ENCODE measurements around the gene UBE2D2.

Gene UBE2D2

DNA sequence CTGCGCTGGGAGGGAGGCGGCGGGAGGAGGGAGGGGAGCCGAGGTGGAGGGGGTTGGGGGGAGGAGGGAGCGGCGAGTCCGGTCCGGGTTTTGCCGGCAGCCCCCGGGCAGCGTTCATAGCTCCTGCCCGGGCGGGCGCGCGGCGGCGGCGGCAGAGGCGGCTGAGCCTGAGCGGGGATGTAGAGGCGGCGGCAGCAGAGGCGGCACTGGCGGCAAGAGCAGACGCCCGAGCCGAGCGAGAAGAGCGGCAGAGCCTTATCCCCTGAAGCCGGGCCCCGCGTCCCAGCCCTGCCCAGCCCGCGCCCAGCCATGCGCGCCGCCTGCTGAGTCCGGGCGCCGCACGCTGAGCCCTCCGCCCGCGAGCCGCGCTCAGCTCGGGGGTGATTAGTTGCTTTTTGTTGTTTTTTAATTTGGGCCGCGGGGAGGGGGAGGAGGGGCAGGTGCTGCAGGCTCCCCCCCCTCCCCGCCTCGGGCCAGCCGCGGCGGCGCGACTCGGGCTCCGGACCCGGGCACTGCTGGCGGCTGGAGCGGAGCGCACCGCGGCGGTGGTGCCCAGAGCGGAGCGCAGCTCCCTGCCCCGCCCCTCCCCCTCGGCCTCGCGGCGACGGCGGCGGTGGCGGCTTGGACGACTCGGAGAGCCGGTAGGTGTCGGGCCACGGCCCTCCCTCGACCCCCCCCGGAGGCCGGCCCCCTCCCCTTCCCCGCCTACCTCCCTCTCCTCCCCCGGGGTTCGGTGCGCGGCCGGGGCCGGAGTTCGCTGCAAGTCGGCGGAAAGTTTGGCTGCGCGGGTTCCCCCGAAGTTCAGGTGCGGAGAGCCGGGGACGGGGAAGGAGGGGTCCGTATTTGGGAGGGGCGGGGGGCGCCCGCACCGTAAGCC is 87.3 kb downstream of the UBE2D2 start, which contains the start of gene CXXC5:
TSS of gene CXXC5 (plus strand) at position 145 of the 877 bp plus-strand sequence. CDS start 32,175 bp downstream, outside the sequence.
- no peak for DNase-seq (ENCODE audit: low spot score)

DNA sequence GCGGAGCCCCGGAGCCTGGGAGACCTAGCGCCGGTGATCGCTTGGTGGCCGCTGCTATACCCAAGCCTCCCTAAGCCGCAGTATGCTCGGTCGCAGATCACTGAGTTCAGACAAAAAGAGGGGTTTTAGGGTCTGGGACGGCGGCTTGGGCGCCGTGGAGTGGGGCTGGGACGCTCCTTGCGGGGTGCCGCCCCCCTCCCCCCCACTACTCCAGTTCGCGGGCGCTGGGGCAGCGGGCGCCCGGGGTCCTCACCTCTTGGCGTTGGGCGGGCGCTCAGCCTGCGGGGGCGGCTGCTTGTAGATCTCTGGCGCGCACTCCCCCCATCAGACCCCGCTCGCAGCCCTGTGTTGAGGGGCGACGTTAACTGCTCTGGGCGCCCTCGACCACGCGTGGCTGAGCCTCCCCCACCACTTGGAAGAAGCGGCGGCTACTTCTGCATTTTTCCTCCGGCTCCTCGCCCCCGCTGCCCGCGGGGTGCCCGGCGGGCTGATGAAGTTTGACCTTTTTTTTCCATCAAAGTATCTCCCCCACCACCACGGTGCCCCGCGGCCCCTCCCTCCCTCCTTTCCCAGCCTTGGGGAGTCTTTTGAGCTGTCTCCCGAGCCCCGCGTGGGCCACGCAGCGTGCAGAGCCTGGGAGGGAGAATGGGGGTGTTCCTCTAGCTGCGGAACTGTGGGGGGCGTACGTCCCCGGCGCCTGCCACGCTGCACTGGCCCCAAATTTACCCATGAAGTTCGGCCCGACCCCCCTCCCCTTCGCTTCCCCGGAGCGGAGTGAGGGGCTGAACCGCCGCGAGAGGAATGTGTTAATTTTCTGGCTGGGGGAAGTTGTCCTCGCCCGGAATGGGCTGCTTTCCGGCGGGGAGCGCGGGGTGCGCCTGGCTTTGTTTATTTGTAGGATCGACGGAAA is 88.2 kb downstream of the UBE2D2 start:
- no peak for DNase-seq (ENCODE audit: low spot score)

DNA sequence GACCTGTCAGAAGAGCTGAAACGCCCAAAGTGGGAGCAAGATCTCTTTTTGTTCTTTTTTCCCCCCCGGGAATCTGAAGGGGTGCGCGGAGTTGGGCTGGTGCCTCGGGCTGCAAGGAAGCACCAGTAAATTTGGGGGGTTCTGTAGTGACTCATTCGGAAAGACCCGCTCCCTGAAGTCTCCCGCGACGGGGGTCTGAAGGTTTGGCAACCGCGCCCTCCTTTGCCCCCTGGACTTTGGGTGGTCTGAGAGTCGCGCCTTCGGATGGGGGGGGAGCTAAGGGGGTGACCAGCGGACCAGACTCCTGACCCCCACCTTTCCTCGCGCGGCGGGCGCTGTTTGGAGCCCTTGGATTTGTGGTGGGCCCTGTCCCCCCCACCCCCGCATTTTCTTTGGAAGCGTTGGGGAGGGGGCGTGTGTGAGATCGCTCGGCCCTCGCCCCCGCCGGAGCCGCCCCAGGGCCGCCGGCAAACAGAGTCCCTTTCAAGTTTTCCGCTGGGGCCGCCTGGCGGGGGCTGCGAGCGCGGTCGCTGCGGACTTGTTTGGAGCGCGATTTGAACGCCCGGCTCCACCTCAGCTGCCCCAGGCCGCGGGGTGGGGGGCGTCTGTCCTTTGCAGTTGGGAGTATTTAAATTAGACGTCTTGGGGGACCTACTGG is 89.0 kb downstream of the UBE2D2 start:
- no peak for DNase-seq (ENCODE audit: low spot score)

- no peak for DNase-seq (ENCODE audit: low spot score)
Measured at GRCh38 chr5:139650689-139651042, 89.5 kb downstream of the UBE2D2 start.

DNA sequence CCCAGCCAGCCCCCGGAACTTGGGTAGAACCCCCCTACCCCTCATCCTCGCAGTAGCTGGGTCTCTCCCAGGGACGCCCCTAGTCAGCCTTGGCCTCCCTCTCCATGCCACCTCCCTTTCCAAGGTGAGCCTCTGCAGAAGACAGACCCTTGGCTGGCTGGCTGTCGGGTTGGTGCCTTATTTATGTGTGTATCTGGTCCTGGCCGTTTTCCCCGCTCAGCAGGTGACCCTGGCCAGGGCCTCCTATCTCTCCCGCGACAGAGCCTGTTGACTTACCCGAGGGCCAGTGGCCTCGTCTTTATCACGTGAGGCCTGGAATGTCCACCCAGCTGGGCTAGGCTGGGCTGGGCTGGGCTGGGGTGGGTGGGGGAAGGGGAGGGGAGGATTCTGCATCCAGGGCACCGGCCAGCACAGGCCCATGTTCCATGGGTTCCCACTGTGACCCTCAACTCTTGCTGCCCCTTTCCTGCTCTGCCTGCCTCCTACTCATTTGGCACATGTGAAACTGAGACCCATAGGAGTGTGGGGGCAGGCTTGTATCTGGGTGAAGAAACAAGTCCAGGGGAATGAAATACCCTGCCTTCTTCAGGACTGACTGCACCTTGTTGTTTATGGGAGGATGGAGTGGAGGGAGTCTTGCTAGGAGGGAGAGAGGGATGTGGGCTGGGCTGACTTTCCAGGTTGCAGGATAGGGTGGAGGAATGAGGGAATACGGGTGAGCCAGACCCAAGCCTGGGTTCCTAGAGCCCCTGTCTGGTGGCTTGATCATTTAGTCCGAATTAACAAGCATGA is 90.1 kb downstream of the UBE2D2 start:
- DNase-seq (ENCODE audit: low spot score) = no peak

GRCh38 chr5:139651853-139652787 is 91.0 kb downstream of the UBE2D2 start:
- no peak for DNase-seq (ENCODE audit: low spot score)

- no peak for DNase-seq (ENCODE audit: low spot score)
Measured at GRCh38 chr5:139652788-139653241, 91.7 kb downstream of the UBE2D2 start.

DNA sequence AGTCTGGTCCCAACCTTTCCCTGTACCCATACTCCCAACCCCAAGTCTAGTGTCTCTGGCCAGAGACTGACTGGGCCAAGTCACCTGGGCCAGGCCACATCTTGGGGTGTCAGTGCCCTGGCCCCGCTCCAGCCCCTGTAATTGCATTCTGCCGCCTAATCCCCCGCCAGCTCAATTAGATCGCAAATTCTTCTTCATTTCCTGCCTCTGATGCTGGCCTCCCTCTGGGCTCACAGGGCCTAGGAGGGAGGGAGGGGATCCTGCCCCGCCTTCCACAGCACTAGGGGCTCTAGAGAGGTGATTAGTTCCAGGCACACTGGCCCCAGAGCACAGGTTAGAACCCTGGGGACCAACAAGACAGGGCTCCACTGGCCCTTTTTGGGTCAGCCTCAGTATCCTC is 92.5 kb downstream of the UBE2D2 start:
- DNase-seq (ENCODE audit: low spot score) = no peak

DNA sequence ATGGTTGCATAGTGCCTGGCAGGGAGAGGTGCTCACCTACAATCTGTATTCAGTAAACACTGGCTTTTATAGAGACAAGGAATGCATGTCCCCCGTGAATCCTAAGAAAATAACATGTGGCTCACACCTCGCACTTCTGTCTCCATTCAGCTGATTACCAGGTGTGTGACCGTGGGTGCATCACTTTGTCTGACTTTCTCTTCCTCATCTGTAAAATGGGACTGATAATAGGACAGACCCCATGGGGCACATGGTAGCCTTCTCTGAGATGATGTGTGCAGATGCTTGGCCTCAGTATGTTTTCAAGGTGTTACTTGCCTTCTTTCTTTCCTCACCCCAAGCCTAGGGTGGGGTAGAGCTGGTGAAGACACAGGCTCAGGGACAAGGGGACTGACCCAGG is 93.3 kb downstream of the UBE2D2 start:
- DNase-seq (ENCODE audit: low spot score) = no peak

GRCh38 chr5:139654871-139655491 is 93.8 kb downstream of the UBE2D2 start:
- DNase-seq (ENCODE audit: low spot score) = no peak

GRCh38 chr5:139655727-139656271 is 94.7 kb downstream of the UBE2D2 start:
- no peak for DNase-seq (ENCODE audit: low spot score)

DNA sequence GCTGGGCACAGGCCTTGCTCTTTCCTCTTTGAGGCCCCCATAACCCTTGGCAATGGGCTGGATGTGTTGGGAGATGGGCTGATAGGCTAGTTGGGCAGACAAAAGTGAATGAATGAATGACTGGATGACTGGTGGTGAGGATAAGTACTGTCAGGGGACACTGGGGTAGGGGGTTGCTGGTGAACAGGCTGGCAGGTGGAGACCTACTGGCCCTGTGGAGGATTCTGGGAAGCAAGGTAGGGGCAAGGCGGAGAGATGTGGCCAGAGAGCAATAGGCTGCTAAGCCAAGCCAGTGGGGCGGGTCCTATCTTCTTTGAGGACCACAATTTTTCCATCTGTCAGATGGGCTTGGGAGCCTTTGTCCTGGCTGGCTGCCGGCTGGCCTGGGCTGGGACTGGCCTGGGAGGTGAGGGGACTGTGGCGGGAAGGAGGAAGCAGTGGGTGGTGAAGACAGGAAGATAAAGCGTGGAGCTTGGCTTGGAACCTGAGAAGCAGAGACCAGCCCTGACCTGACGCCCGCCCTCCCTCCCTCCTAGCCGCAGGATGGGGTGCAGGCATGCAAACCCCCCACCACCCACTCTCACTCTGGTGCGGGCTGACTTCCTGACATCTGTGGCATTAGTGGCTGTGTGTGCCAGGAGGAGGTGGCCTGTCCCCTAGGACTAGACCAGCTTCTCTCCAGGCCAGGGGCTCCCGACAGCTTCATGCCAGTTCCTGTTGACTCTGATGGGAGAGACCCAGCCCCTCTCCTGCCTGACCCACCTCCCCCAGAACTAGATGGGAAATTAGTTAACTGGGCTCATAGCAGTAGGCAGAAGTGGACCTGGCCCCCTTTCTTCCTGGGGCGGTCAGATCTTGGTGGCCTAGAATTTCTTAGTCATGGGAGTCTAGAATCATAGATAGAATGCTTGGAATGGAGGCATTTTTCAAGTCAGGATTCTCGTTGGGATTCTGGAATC is 96.5 kb downstream of the UBE2D2 start:
- DNase-seq (ENCODE audit: low spot score) = no peak

GRCh38 chr5:139658501-139658927 is 97.4 kb downstream of the UBE2D2 start:
- DNase-seq (ENCODE audit: low spot score) = no peak

DNA sequence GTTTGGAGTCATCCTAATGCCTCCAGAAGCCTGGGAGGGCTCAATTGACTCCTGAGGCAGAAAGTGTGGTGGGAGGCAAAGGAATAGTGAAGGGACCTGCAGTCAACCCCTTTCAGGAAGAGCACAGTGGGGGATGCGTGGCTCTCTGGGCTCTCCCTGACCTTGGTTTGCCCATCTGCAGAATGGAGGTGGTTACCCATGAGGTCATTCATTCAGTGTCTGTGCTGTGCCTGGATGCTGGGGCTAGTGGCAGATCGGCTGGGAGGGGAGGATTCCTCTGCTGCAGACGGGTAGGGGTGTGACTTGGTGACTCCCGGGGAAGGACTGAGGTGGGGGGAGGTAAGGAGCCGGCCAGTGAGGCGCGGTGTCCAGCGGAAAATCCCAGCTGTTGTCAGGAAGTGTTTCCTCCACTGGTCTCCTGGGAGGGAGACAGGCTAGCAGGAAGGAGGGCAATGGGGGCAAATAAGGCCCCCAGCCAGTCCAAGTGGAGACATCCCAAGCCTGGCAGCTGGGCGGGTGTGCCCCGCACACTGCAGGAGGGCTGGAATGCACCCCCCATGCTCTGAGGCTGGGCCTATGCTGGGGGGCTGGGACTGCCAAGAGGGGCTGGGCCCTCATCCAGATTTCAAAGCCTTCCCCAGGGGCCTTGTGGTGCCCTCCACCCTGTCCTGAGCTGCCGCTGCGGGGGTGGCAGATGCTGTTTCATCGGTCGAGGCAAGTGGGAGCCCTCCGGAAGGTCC is 98.0 kb downstream of the UBE2D2 start:
- DNase-seq (ENCODE audit: low spot score) = peak; percentile 90

GRCh38 chr5:139659695-139660101 is 98.6 kb downstream of the UBE2D2 start:
- no peak for DNase-seq (ENCODE audit: low spot score)

GRCh38 chr5:139660105-139660922 is 99.2 kb downstream of the UBE2D2 start:
- DNase-seq (ENCODE audit: low spot score) = no peak

Measured in kidney capillary endothelial cell (primary cell).